ENCODE results near the gene HTR7. TPM values are rescaled to one million over a fixed set of nuclear protein-coding genes. Genes with fewer than 3 reads are reported as not detected.

The HTR7 gene
- total RNA-seq, 4 donors from 2014 or later, result 0.55 to 1.3 TPM; not detected in 2

DNA sequence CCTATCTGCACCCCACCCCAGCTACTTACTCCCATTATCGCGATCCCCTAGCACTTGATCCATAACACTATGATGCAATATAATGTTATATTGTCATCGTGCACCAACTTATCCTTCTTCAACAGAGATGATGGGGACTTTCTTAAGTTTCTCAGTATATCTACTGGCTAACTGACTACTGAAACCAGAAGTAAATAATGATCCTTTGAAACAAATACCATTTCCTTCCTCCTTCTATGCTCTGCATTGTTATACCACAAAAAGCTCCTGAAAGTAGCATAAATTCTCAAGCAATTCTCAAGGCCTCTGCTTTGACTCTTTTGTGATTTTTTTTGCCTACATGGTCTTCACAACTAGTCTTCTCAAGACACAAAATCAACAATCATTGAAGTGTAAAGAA is 68.9 kb downstream of the HTR7 start:
- DNase-seq, result no peak
- no peak for TF ChIP-seq POLR2A (IDR thresholded peaks at IDR 0.05)
- no peak for TF ChIP-seq POLR2AphosphoS5 (IDR thresholded peaks at IDR 0.05)
- TF ChIP-seq, protein P1, sequence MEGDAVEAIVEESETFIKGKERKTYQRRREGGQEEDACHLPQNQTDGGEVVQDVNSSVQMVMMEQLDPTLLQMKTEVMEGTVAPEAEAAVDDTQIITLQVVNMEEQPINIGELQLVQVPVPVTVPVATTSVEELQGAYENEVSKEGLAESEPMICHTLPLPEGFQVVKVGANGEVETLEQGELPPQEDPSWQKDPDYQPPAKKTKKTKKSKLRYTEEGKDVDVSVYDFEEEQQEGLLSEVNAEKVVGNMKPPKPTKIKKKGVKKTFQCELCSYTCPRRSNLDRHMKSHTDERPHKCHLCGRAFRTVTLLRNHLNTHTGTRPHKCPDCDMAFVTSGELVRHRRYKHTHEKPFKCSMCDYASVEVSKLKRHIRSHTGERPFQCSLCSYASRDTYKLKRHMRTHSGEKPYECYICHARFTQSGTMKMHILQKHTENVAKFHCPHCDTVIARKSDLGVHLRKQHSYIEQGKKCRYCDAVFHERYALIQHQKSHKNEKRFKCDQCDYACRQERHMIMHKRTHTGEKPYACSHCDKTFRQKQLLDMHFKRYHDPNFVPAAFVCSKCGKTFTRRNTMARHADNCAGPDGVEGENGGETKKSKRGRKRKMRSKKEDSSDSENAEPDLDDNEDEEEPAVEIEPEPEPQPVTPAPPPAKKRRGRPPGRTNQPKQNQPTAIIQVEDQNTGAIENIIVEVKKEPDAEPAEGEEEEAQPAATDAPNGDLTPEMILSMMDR (IDR thresholded peaks at IDR 0.05), result no peak
- no peak for TF ChIP-seq EP300 (IDR thresholded peaks at IDR 0.05; ENCODE audit: low read depth)
- Histone ChIP-seq H3K4me1 (no peaks in the 10 kb centered on the region), H3K4me3 (no peak overlapping the region), H3K27ac (no peak overlapping the region), H3K27me3 (no peaks in the 10 kb centered on the region), H3K9me3 (no peaks in the 10 kb centered on the region), H3K36me3 (no peaks in the 10 kb centered on the region)
- intact Hi-C loops (cut with DNase I; ENCODE audit: low total_unique reads), result loop anchor here (10.0 kb wide), 1 partner anchor 994 kb away; no protein-coding TSS in a partner anchor
- in situ Hi-C loops (cut with MboI; ENCODE audit: low pct_ligation_motif_present in 1 of 4, low pct_unique_long_range_greater_than_20kb in 1 of 4, low sequenced_read_pairs in 3 of 4), result loop anchor here in 1 of 4 donors (25.0 kb wide), 1 partner anchor 1002 kb away; no protein-coding TSS in a partner anchor
- 62 to 76% methylated on average over 3 of the region's 3 CpGs for WGBS, 2 donors (ENCODE audit: low coverage in 1 of 2)

DNA sequence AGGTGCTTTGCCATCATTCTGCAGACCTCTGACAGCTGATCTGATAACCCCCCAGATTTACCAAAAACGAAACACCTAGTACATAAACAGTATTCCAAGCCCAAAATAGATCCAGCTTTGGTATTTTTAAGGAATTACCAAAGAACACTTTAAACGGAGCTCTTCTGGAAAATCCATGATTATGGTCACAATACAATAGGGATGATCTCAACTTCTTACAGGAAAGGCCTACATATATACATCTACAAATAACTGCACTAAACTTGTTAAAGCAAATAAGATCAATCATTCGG is 69.7 kb downstream of the HTR7 start:
- intact Hi-C loops (cut with DNase I; ENCODE audit: low total_unique reads), result loop anchor here (10.0 kb wide), 1 partner anchor 993 kb away; no protein-coding TSS in a partner anchor
- 58 to 59% methylated on average over 3 of the region's 3 CpGs for WGBS, 2 donors (ENCODE audit: low coverage in 1 of 2)

GRCh38 chr10:90787393-90788198 is 70.2 kb downstream of the HTR7 start:
- Histone ChIP-seq H3K9me3 (no peaks in the 10 kb centered on the region), H3K36me3 (no peaks in the 10 kb centered on the region), H3K27ac (no peak overlapping the region), H3K4me1 (no peaks in the 10 kb centered on the region), H3K27me3 (no peaks in the 10 kb centered on the region), H3K4me3 (no peak overlapping the region)
- peak; percentile 13 for DNase-seq
- in situ Hi-C loops (cut with MboI; ENCODE audit: low pct_ligation_motif_present in 1 of 4, low pct_unique_long_range_greater_than_20kb in 1 of 4, low sequenced_read_pairs in 3 of 4), result loop anchor here in 1 of 4 donors (25.0 kb wide), 1 partner anchor 1000 kb away; no protein-coding TSS in a partner anchor
- TF ChIP-seq POLR2AphosphoS5 (IDR thresholded peaks at IDR 0.05) (no peak), POLR2A (IDR thresholded peaks at IDR 0.05) (no peak), EP300 (IDR thresholded peaks at IDR 0.05; ENCODE audit: low read depth) (no peak)
- TF ChIP-seq, protein P1 (IDR thresholded peaks at IDR 0.05), result peak; percentile 31 to 64 (median 56)
- WGBS, 2 donors (ENCODE audit: low coverage in 1 of 2), result 65 to 66% methylated on average over 9 of the region's 9 CpGs
- intact Hi-C loops (cut with DNase I; ENCODE audit: low total_unique reads), result loop anchor here (10.0 kb wide), 1 partner anchor 993 kb away; no protein-coding TSS in a partner anchor

More for the DNA sequence above, 69.7 kb downstream of the HTR7 start:
- H3K4me1 ChIP-seq, result no peaks in the 10 kb centered on the region
- no peak for DNase-seq
- H3K9me3 ChIP-seq, result no peaks in the 10 kb centered on the region
- no peak overlapping the region for H3K27ac ChIP-seq
- in situ Hi-C loops (cut with MboI; ENCODE audit: low pct_ligation_motif_present in 1 of 4, low pct_unique_long_range_greater_than_20kb in 1 of 4, low sequenced_read_pairs in 3 of 4), result loop anchor here in 1 of 4 donors (25.0 kb wide), 1 partner anchor 1001 kb away; no protein-coding TSS in a partner anchor
- no peaks in the 10 kb centered on the region for H3K36me3 ChIP-seq
- H3K27me3 ChIP-seq, result no peaks in the 10 kb centered on the region
- no peak overlapping the region for H3K4me3 ChIP-seq
- TF ChIP-seq POLR2A (IDR thresholded peaks at IDR 0.05), result no peak
- TF ChIP-seq POLR2AphosphoS5 (IDR thresholded peaks at IDR 0.05), result no peak
- no peak for TF ChIP-seq EP300 (IDR thresholded peaks at IDR 0.05; ENCODE audit: low read depth)

DNA sequence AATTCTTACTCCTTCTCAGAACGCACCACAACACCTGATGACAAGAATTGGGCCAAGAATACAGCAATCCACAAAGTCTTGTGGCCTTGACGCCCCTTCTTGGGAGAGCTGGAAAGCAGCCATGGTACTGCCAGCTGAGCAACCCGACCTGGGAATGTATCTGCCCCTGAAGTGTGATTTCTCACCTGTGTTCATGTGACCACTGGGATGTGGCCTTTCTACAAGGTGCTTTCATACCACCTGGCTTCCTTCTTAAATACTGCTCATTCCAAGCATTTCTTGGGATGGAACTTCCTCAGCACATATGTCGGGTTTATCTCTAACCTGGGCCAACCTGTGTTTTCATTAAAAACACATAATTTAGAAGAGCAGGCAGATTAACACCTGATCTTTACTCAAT is 72.1 kb downstream of the HTR7 start:
- 63 to 84% methylated on average over 4 of the region's 4 CpGs for WGBS, 2 donors (ENCODE audit: low coverage in 1 of 2)
- no peaks in the 10 kb centered on the region for H3K4me1 ChIP-seq
- in situ Hi-C loops (cut with MboI; ENCODE audit: low pct_ligation_motif_present in 1 of 4, low pct_unique_long_range_greater_than_20kb in 1 of 4, low sequenced_read_pairs in 3 of 4) (loop anchor here in 1 of 4 donors (25.0 kb wide), 1 partner anchor 998 kb away; no protein-coding TSS in a partner anchor), intact Hi-C loops (cut with DNase I; ENCODE audit: low total_unique reads) (loop anchor here (10.0 kb wide), 1 partner anchor 991 kb away; no protein-coding TSS in a partner anchor)
- TF ChIP-seq POLR2A (IDR thresholded peaks at IDR 0.05) (no peak), POLR2AphosphoS5 (IDR thresholded peaks at IDR 0.05) (no peak), EP300 (IDR thresholded peaks at IDR 0.05; ENCODE audit: low read depth) (no peak)
- TF ChIP-seq, protein P1 (IDR thresholded peaks at IDR 0.05), result no peak
- no peak overlapping the region for H3K27ac ChIP-seq
- no peaks in the 10 kb centered on the region for H3K9me3 ChIP-seq
- DNase-seq, result no peak
- H3K36me3 ChIP-seq, result no peaks in the 10 kb centered on the region
- no peaks in the 10 kb centered on the region for H3K27me3 ChIP-seq
- no peak overlapping the region for H3K4me3 ChIP-seq

Measured in transverse colon (tissue), 4 donors.